WTC11 (cell line): ENCODE results near the gene CETN2. TPM values are rescaled to one million over a fixed set of nuclear protein-coding genes. Genes with fewer than 3 reads are reported as not detected.

ENCODE experiments used
- ATAC-seq: fragments of 200-7000 bp; cut with Tn5 transposase; 2 replicates; pipeline ENCODE4 v1.10.0; 2021; ENCODE audit warnings: mild to moderate bottlenecking, moderate library complexity
- Bru-seq: library from RNA; stranded (reverse); fragments of 400-500 nt; gene quantifications from one replicate; lab custom pipeline; 2021; lab: Mats Ljungman, UMichigan
- CTCF ChIA-PET: fragments of 300-600 bp; sonication (Branson Sonifier 250); formaldehyde crosslinking; loops from one replicate; lab custom pipeline; 2021; ENCODE audit warnings: antibody characterized with exemption; lab: Charles Lee
- POLR2A ChIA-PET: fragments of 350-600 bp; sonication (Branson Sonifier 250); formaldehyde crosslinking; loops from one replicate; lab custom pipeline; 2021; ENCODE audit warnings: antibody characterized with exemption; lab: Charles Lee
- DNase-seq: peaks from one replicate; pipeline ENCODE4 v3.0.0; 2021; ENCODE audit warnings: low spot score
- H3K27ac Mint-ChIP-seq: 2 replicates; pipeline ENCODE4 v1.8.0; 2021; ENCODE audit warnings: mixed read lengths
- H3K27me3 Mint-ChIP-seq: 2 replicates; pipeline ENCODE4 v1.8.0; 2021; ENCODE audit warnings: low read depth, mild to moderate bottlenecking, moderate library complexity, mixed read lengths
- H3K36me3 Mint-ChIP-seq: 2 replicates; pipeline ENCODE4 v1.8.0; 2021; ENCODE audit warnings: mixed read lengths
- H3K4me1 Mint-ChIP-seq: 2 replicates; pipeline ENCODE4 v1.8.0; 2022; ENCODE audit warnings: mixed read lengths
- H3K4me3 Mint-ChIP-seq: 2 replicates; pipeline ENCODE4 v1.8.0; 2021; ENCODE audit warnings: mild to moderate bottlenecking, moderate library complexity, mixed read lengths
- H3K9me3 Mint-ChIP-seq: 2 replicates; pipeline ENCODE4 v1.8.0; 2021; ENCODE audit warnings: mixed read lengths
- CREB1 ChIP-seq: sonication (generic); formaldehyde crosslinking; IDR thresholded peaks from 2 replicates; pipeline ENCODE4 v1.8.0; 2023; ENCODE audit warnings: mild to moderate bottlenecking, missing genetic modification reagents
- FOXK1 ChIP-seq: sonication (generic); formaldehyde crosslinking; IDR thresholded peaks from 2 replicates; pipeline ENCODE4 v1.8.0; 2022; ENCODE audit warnings: mild to moderate bottlenecking, moderate library complexity, missing genetic modification reagents
- FOXP4 ChIP-seq: sonication (generic); formaldehyde crosslinking; IDR thresholded peaks from 2 replicates; pipeline ENCODE4 v1.8.0; 2022; ENCODE audit warnings: mild to moderate bottlenecking, missing genetic modification reagents
- GABPB1 ChIP-seq: sonication (generic); formaldehyde crosslinking; IDR thresholded peaks from 2 replicates; pipeline ENCODE4 v1.8.1; 2023; ENCODE audit warnings: mild to moderate bottlenecking, missing genetic modification reagents
- IRF1 ChIP-seq: sonication (generic); formaldehyde crosslinking; IDR thresholded peaks from 2 replicates; pipeline ENCODE4 v1.8.0; 2023; ENCODE audit warnings: missing genetic modification reagents
- IRF2 ChIP-seq: sonication (generic); formaldehyde crosslinking; IDR thresholded peaks from 2 replicates; pipeline ENCODE4 v1.8.0; 2022; ENCODE audit warnings: low read depth, missing genetic modification reagents, borderline replicate concordance
- JUN ChIP-seq: sonication (generic); formaldehyde crosslinking; IDR thresholded peaks from 2 replicates; pipeline ENCODE4 v1.8.0; 2023; ENCODE audit warnings: mild to moderate bottlenecking, missing genetic modification reagents
- MXD4 ChIP-seq: fragments of 250-450 bp; sonication (Bioruptor Pico); IDR thresholded peaks from 2 replicates; pipeline ENCODE4 v1.8.0; 2021; ENCODE audit warnings: mild to moderate bottlenecking, moderate library complexity, borderline replicate concordance
- NFYB ChIP-seq: sonication (generic); formaldehyde crosslinking; conservative IDR thresholded peaks from 2 replicates; pipeline ENCODE4 v1.8.0; 2022; ENCODE audit warnings: low read depth, missing genetic modification reagents
- SP1 ChIP-seq: sonication (generic); formaldehyde crosslinking; conservative IDR thresholded peaks from 2 replicates; pipeline ENCODE4 v1.8.1; 2022; ENCODE audit warnings: missing genetic modification reagents
- TEAD1 ChIP-seq: sonication (generic); formaldehyde crosslinking; IDR thresholded peaks from 2 replicates; pipeline ENCODE4 v1.8.0; 2022; ENCODE audit warnings: mild to moderate bottlenecking, missing genetic modification reagents
- USF2 ChIP-seq: sonication (generic); formaldehyde crosslinking; IDR thresholded peaks from 2 replicates; pipeline ENCODE4 v1.8.1; 2023; ENCODE audit warnings: mild to moderate bottlenecking, missing genetic modification reagents, moderate library complexity
- ZNF263 ChIP-seq: sonication (generic); formaldehyde crosslinking; IDR thresholded peaks from 2 replicates; pipeline ENCODE4 v1.8.1; 2022; ENCODE audit warnings: low read depth, mild to moderate bottlenecking, moderate library complexity, missing genetic modification reagents
- ZNF281 ChIP-seq: sonication (generic); formaldehyde crosslinking; IDR thresholded peaks from 2 replicates; pipeline ENCODE4 v1.8.0; 2023; ENCODE audit warnings: mild to moderate bottlenecking, missing genetic modification reagents
- long read RNA-seq, 3 experiments: library from RNA in 1 of 3; library from capped mRNA in 1 of 3; library from polyadenylated mRNA in 1 of 3; unstranded in 2 of 3; stranded (forward) in 1 of 3; transcript quantifications; one replicate each; pipeline ENCODE4 v2.0.0, GENCODE V29; 2021
- total RNA-seq: library from RNA; stranded (reverse); gene quantifications from 3 replicates; pipeline ENCODE4 v1.2.3, GENCODE V29; 2021

CETN2 gene
- total RNA-seq (20.4 to 21.7 TPM (median 20.5 TPM) in 3 replicates), Bru-seq, nascent RNA (percentile 66 among the genes with signal in this experiment)
- long read RNA-seq, experiment 1, transcript CETN2-201 (5 exons, 1,454 nt): major isoform, 58 of 64 reads
- long read RNA-seq, experiment 1, partial matches to known transcripts: 5 of 64 reads
- long read RNA-seq, experiment 1, other reads (novel, unspliced or antisense): 1 of 64 reads
- long read RNA-seq, experiment 2, transcript CETN2-201 (5 exons, 1,454 nt): major isoform, 6 of 50 reads
- long read RNA-seq, experiment 2, partial matches to known transcripts: 39 of 50 reads
- long read RNA-seq, experiment 2, other reads (novel, unspliced or antisense): 5 of 50 reads
- long read RNA-seq, experiment 3, transcript CETN2-201 (5 exons, 1,454 nt): major isoform, 111 of 126 reads
- long read RNA-seq, experiment 3, partial matches to known transcripts: 9 of 126 reads
- long read RNA-seq, experiment 3, other reads (novel, unspliced or antisense): 6 of 126 reads

GRCh38 chrX:152830312-152831305, at the start of gene CETN2, which contains the start of gene NSDHL:
Gene CETN2, minus strand, starts transcription at chrX:152830757. Its CDS starts 47 bp downstream, at chrX:152830710.
Gene NSDHL, plus strand, starts transcription at chrX:152831063. Its CDS starts 15,262 bp downstream, at chrX:152846325.
- Mint-ChIP-seq H3K27ac (peak within 1 kb of the TSS; percentile 84), H3K4me1 (peaks cover 18% of the 10 kb centered on the region), H3K4me3 (peak within 1 kb of the TSS; percentile 93), H3K27me3 (peaks cover 3% of the 10 kb centered on the region; the same call in 1 of the 2 replicates), H3K36me3 (peaks cover 15% of the 10 kb centered on the region), H3K9me3 (no peaks in the 10 kb centered on the region)
- POLR2A ChIA-PET: no interaction called here
- peak; percentile 98 for ATAC-seq
- CTCF ChIA-PET: interaction anchor here (1.0 to 4.8 kb wide), 7 partner anchors 9 to 190 kb away, joined by 3 to 34 read pairs (median 3); no protein-coding TSS in a partner anchor
- peak; percentile 95 for DNase-seq
- peak; percentile 94 for TF ChIP-seq NFYB (CRISPR knock-in tag)
- TF ChIP-seq IRF1 (CRISPR knock-in tag): no peak
- no peak for TF ChIP-seq MXD4 (CRISPR knock-in tag)
- peak; percentile 60; the same call in 1 of the 2 replicates for TF ChIP-seq FOXK1 (CRISPR knock-in tag)
- 0 out of 2 replicates have a peak, but pooled peaks have one; percentile 14 for TF ChIP-seq USF2
- TF ChIP-seq GABPB1 (CRISPR knock-in tag): peak; percentile 39; the same call in 1 of the 2 replicates
- no peak for TF ChIP-seq TEAD1 (CRISPR knock-in tag)
- peak; percentile 74 for TF ChIP-seq SP1

GRCh38 chrX:152878976-152879755, 48.6 kb upstream of the CETN2 start:
- H3K4me3 Mint-ChIP-seq: no peak overlapping the region
- H3K27ac Mint-ChIP-seq: no peak overlapping the region
- DNase-seq: no peak
- H3K4me1 Mint-ChIP-seq: peaks cover under 1% of the 10 kb centered on the region
- H3K9me3 Mint-ChIP-seq: peaks cover 3% of the 10 kb centered on the region; the same call in 1 of the 2 replicates
- no peaks in the 10 kb centered on the region for H3K36me3 Mint-ChIP-seq
- TF ChIP-seq ZNF263 (CRISPR knock-in tag): no peak
- TF ChIP-seq ZNF281 (CRISPR knock-in tag): no peak
- no peak for TF ChIP-seq IRF2
- no peak for TF ChIP-seq CREB1 (CRISPR knock-in tag)
- no peak for TF ChIP-seq JUN (CRISPR knock-in tag)
- no peak for TF ChIP-seq SP1
- no peak for TF ChIP-seq FOXP4 (CRISPR knock-in tag)
- no peak for ATAC-seq
- peaks cover 18% of the 10 kb centered on the region for H3K27me3 Mint-ChIP-seq
- ChIA-PET POLR2A (no interaction called here), CTCF (no interaction called here)
